PC-3 (cell line): ENCODE data around the gene TAC4.

Experiments
- CTCF ChIP-seq: fragments of 300-600 bp; sonication (generic); conservative IDR thresholded peaks from 2 replicates; pipeline ENCODE4 v1.5.1; 2017; ENCODE audit warnings: antibody characterized with exemption, low read depth, mild to moderate bottlenecking, low read length
- EZH2 ChIP-seq: fragments of 300-600 bp; sonication (generic); IDR thresholded peaks from one replicate; pipeline ENCODE4 v1.6.1; 2017; ENCODE audit warnings: antibody characterized with exemption, mild to moderate bottlenecking, low read length; ENCODE audit not compliant: unreplicated experiment
- EZH2phosphoT487 ChIP-seq: fragments of 300-600 bp; sonication (generic); IDR thresholded peaks from 2 replicates; pipeline ENCODE4 v1.6.1; 2018; ENCODE audit warnings: mild to moderate bottlenecking, antibody characterized with exemption, low read length, borderline replicate concordance

GRCh38 chr17:49822829-49823228 is 25.0 kb downstream of the TAC4 start:
- TF ChIP-seq EZH2, result no peak
- TF ChIP-seq CTCF, result no peak
- no peak for TF ChIP-seq EZH2phosphoT487
